H1 (cell line): ENCODE measurements around the gene FRAT2. TPM values are rescaled to one million over a fixed set of nuclear protein-coding genes. Genes with fewer than 3 reads are reported as not detected.

ENCODE experiments used
- CTCF ChIA-PET: fragments of 300-600 bp; sonication (Branson Sonifier 250); formaldehyde crosslinking; loops from one replicate; lab custom pipeline; 2021; ENCODE audit not compliant: partially characterized antibody; lab: Charles Lee
- POLR2A ChIA-PET: fragments of 300-600 bp; sonication (Branson Sonifier 250); formaldehyde crosslinking; loops from one replicate; lab custom pipeline; 2021; ENCODE audit warnings: inconsistent platforms; ENCODE audit not compliant: partially characterized antibody; lab: Charles Lee
- DNase-seq, 2 experiments: peaks; one replicate each; pipeline versions ENCODE4 v3.0.0 to v3.0.0-alpha.2; 2010 to 2022; ENCODE audit warnings: low spot score in 2 of 2, low read depth in 1 of 2, mixed read lengths in 1 of 2
- FAIRE-seq: peaks from 2 replicates; lab custom pipeline; 2011; peaks lifted over from hg19 to GRCh38; lab: Jason Lieb, UNC
- H2AFZ ChIP-seq: 2 replicates; pipeline ENCODE4 v1.8.1; 2012; ENCODE audit warnings: low read length, inconsistent platforms
- H2AK5ac ChIP-seq: 2 replicates; pipeline ENCODE4 v1.6.1; 2013; ENCODE audit warnings: low read depth, low read length
- H2BK120ac ChIP-seq: replicated peaks from 2 replicates; pipeline ENCODE3; 2013; ENCODE audit warnings: low read depth, low read length, inconsistent platforms
- H2BK12ac ChIP-seq: 2 replicates; pipeline ENCODE4 v1.6.1; 2013; ENCODE audit warnings: low read depth, low read length
- H2BK15ac ChIP-seq: 2 replicates; pipeline ENCODE4 v1.6.1; 2013; ENCODE audit warnings: low read length
- H2BK20ac ChIP-seq: 2 replicates; pipeline ENCODE4 v1.6.1; 2013; ENCODE audit warnings: low read length
- H2BK5ac ChIP-seq: 2 replicates; pipeline ENCODE4 v1.6.1; 2013; ENCODE audit warnings: low read depth, low read length
- H3K14ac ChIP-seq: 2 replicates; pipeline ENCODE4 v1.6.1; 2013; ENCODE audit warnings: inconsistent platforms; ENCODE audit not compliant: insufficient read length
- H3K18ac ChIP-seq: 2 replicates; pipeline ENCODE4 v1.6.1; 2013; ENCODE audit warnings: low read length; ENCODE audit errors: extremely low read depth
- H3K23ac ChIP-seq: 2 replicates; pipeline ENCODE4 v1.6.1; 2013; ENCODE audit warnings: inconsistent platforms; ENCODE audit not compliant: insufficient read length
- H3K23me2 ChIP-seq: 2 replicates; pipeline ENCODE4 v1.6.1; 2013; ENCODE audit warnings: low read depth, low read length
- H3K27ac ChIP-seq: 2 replicates; pipeline ENCODE4 v1.6.1; 2011; ENCODE audit warnings: low read depth, low read length, inconsistent platforms
- H3K27me3 ChIP-seq, 4 experiments: replicated peaks in 1 of 4; 1 replicate in 1 of 4; 2 replicates in 3 of 4; pipeline versions ENCODE4 v1.6.1 to v1.8.1; 2011 to 2013; ENCODE audit warnings: low read length in 3 of 4, mild to moderate bottlenecking in 3 of 4, inconsistent platforms in 2 of 4, mixed read lengths in 2 of 4, moderate library complexity in 1 of 4; ENCODE audit not compliant: control insufficient read depth in 3 of 4, insufficient read depth in 3 of 4; ENCODE audit errors: extremely low read depth in 1 of 4
- H3K36me3 ChIP-seq, 4 experiments: 2 replicates each; pipeline versions ENCODE4 v1.6.1 to v1.8.1; 2011 to 2013; ENCODE audit warnings: mild to moderate bottlenecking in 4 of 4, low read length in 3 of 4, moderate library complexity in 2 of 4, control low read depth in 1 of 4, inconsistent platforms in 1 of 4; ENCODE audit not compliant: insufficient read depth in 4 of 4, control insufficient read depth in 2 of 4
- H3K4ac ChIP-seq: replicated peaks from 2 replicates; pipeline ENCODE3; 2013; ENCODE audit warnings: low read length, low read depth, mixed read lengths, inconsistent platforms; ENCODE audit not compliant: insufficient read length
- H3K4me1 ChIP-seq, 4 experiments: replicated peaks in 1 of 4; 1 replicate in 1 of 4; 2 replicates in 3 of 4; pipeline versions ENCODE4 v1.6.1 to v1.8.1; 2011 to 2013; ENCODE audit warnings: low read length in 3 of 4, inconsistent platforms in 2 of 4, mixed read lengths in 1 of 4; ENCODE audit not compliant: insufficient read depth in 4 of 4, control insufficient read depth in 3 of 4
- H3K4me2 ChIP-seq, 2 experiments: 2 replicates each; pipeline versions ENCODE4 v1.6.1 to v1.8.1; 2011 to 2013; ENCODE audit warnings: low read depth in 2 of 2, low read length in 2 of 2, control low read depth in 1 of 2, inconsistent platforms in 1 of 2, mild to moderate bottlenecking in 1 of 2; ENCODE audit not compliant: insufficient read depth in 1 of 2
- H3K4me3 ChIP-seq, 4 experiments: fragments of 200-600, 300-600 bp in 1 of 4; sonication (generic), shearing (Covaris generic), sonication (Bioruptor Twin) in 1 of 4; 2 replicates each; pipeline versions ENCODE4 v1.5.1 to v1.8.1; 2011 to 2016; ENCODE audit warnings: low read length in 4 of 4, low read depth in 3 of 4, control low read depth in 2 of 4, inconsistent platforms in 2 of 4, mild to moderate bottlenecking in 2 of 4, mixed read lengths in 1 of 4, moderate library complexity in 1 of 4; ENCODE audit not compliant: insufficient read depth in 2 of 4; ENCODE audit errors: extremely low read depth in 1 of 4
- H3K56ac ChIP-seq: replicated peaks from 2 replicates; pipeline ENCODE3; 2013; ENCODE audit warnings: low read depth, mild to moderate bottlenecking, mixed read lengths, low read length, inconsistent platforms; ENCODE audit not compliant: insufficient read length
- H3K79me1 ChIP-seq: 2 replicates; pipeline ENCODE4 v1.6.1; 2013; ENCODE audit warnings: low read depth, low read length, control low read depth
- H3K79me2 ChIP-seq, 2 experiments: 2 replicates each; pipeline versions ENCODE4 v1.6.1 to v1.8.1; 2012 to 2013; ENCODE audit warnings: low read length in 2 of 2, mild to moderate bottlenecking in 2 of 2, inconsistent platforms in 1 of 2; ENCODE audit not compliant: insufficient read depth in 2 of 2, control insufficient read depth in 1 of 2
- H3K9ac ChIP-seq, 4 experiments: replicated peaks in 1 of 4; 1 replicate in 1 of 4; 2 replicates in 3 of 4; pipeline versions ENCODE4 v1.6.1 to v1.8.1; 2011 to 2013; ENCODE audit warnings: low read depth in 3 of 4, low read length in 3 of 4, control low read depth in 2 of 4, mild to moderate bottlenecking in 2 of 4, moderate library complexity in 2 of 4, inconsistent platforms in 1 of 4; ENCODE audit errors: extremely low read depth in 1 of 4
- H3K9me3 ChIP-seq, 2 experiments: 2 replicates each; pipeline versions ENCODE4 v1.6.1 to v1.8.1; 2012 to 2013; ENCODE audit warnings: mild to moderate bottlenecking in 2 of 2, moderate library complexity in 2 of 2, control low read depth in 1 of 2, inconsistent platforms in 1 of 2, low read depth in 1 of 2, low read length in 1 of 2, mixed read lengths in 1 of 2; ENCODE audit not compliant: insufficient read depth in 2 of 2
- H4K20me1 ChIP-seq, 2 experiments: replicated peaks in 1 of 2; 2 replicates each; pipeline versions ENCODE3 to v1.8.1; 2011 to 2013; ENCODE audit warnings: inconsistent platforms in 2 of 2, low read length in 2 of 2, mild to moderate bottlenecking in 1 of 2; ENCODE audit not compliant: insufficient read depth in 2 of 2, control insufficient read depth in 1 of 2
- H4K5ac ChIP-seq: 2 replicates; pipeline ENCODE4 v1.6.1; 2013; ENCODE audit warnings: low read length, low read depth, mixed read lengths, inconsistent platforms; ENCODE audit not compliant: insufficient read length
- H4K8ac ChIP-seq: 2 replicates; pipeline ENCODE4 v1.8.0; 2013; ENCODE audit warnings: mild to moderate bottlenecking, moderate library complexity, low read length, inconsistent platforms; ENCODE audit not compliant: insufficient read depth; ENCODE audit errors: extremely low read depth
- H4K91ac ChIP-seq: replicated peaks from 2 replicates; pipeline ENCODE3; 2013; ENCODE audit warnings: low read length, mixed read lengths, inconsistent platforms; ENCODE audit not compliant: insufficient read length
- ATF3 ChIP-seq: IDR thresholded peaks from 2 replicates; pipeline ENCODE4 v1.6.1; 2011; ENCODE audit warnings: low read depth, mild to moderate bottlenecking, low read length; ENCODE audit not compliant: insufficient read depth
- CTBP2 ChIP-seq: IDR thresholded peaks from 2 replicates; pipeline ENCODE4 v1.7.0; 2011; ENCODE audit warnings: borderline replicate concordance, mild to moderate bottlenecking, moderate library complexity, mixed read lengths, low read length; ENCODE audit not compliant: insufficient read depth, insufficient read length
- GTF2F1 ChIP-seq: IDR thresholded peaks from 2 replicates; pipeline ENCODE4 v1.6.1; 2012; ENCODE audit warnings: low read depth, low read length, improper control_type of control experiment, borderline replicate concordance
- NRF1 ChIP-seq: IDR thresholded peaks from 2 replicates; pipeline ENCODE4 v1.6.1; 2011; ENCODE audit warnings: mild to moderate bottlenecking, low read depth, low read length, improper control_type of control experiment
- POU5F1 ChIP-seq: IDR thresholded peaks from 2 replicates; pipeline ENCODE4 v1.6.1; 2011; ENCODE audit warnings: low read depth, mild to moderate bottlenecking, low read length, moderate library complexity
- RNF2 ChIP-seq: fragments of 200-900, 300-1000 bp; sonication (generic); IDR thresholded peaks from 2 replicates; pipeline ENCODE4 v1.7.1; 2016; ENCODE audit warnings: borderline replicate concordance, low read depth, mild to moderate bottlenecking, antibody characterized with exemption, low read length; ENCODE audit not compliant: poor library complexity, severe bottlenecking; ENCODE audit errors: missing control alignments
- RXRA ChIP-seq: IDR thresholded peaks from 2 replicates; pipeline ENCODE4 v1.6.1; 2011; ENCODE audit warnings: low read depth, mild to moderate bottlenecking, low read length, moderate library complexity; ENCODE audit not compliant: insufficient read depth
- SIN3A ChIP-seq, 2 experiments: IDR thresholded peaks in 1 of 2; conservative IDR thresholded peaks in 1 of 2; 2 replicates each; pipeline ENCODE4 v1.6.1; 2011 to 2012; ENCODE audit warnings: low read length in 2 of 2, improper control_type of control experiment in 1 of 2, low read depth in 1 of 2, mild to moderate bottlenecking in 1 of 2
- SUZ12 ChIP-seq: fragments of 200-600 bp; sonication (generic); IDR thresholded peaks from 2 replicates; pipeline ENCODE4 v1.6.1; 2012; ENCODE audit warnings: mild to moderate bottlenecking, inconsistent platforms, low read length, moderate library complexity, mixed read lengths
- TAF1 ChIP-seq: IDR thresholded peaks from 2 replicates; pipeline ENCODE4 v1.6.1; 2011; ENCODE audit warnings: mild to moderate bottlenecking, low read depth, low read length
- ZNF274 ChIP-seq: IDR thresholded peaks from 2 replicates; pipeline ENCODE4 v1.7.0; 2012; ENCODE audit warnings: low read length, borderline replicate concordance; ENCODE audit errors: extremely low read depth
- WGBS, 2 experiments: shearing (Covaris generic) in 1 of 2; methylation state at CpG; one replicate each; pipeline versions ENCODE4 v1.1.6 to v1.1.7; 2013 to 2015; ENCODE audit warnings: low lambda C conversion rate in 2 of 2, mixed read lengths in 2 of 2, inconsistent platforms in 1 of 2, low coverage in 1 of 2, missing lambda C conversion rate in 1 of 2; ENCODE audit not compliant: insufficient replicate concordance in 2 of 2, insufficient coverage in 1 of 2, insufficient read length in 1 of 2; ENCODE audit errors: extremely low coverage in 1 of 2, missing lambda C conversion rate in 1 of 2; 5-methylcytosine and 5-hydroxymethylcytosine counted together
- polyA plus RNA-seq, 7 experiments: library from polyadenylated mRNA; depleted of rRNA in 3 of 7; stranded (reverse) in 5 of 7; unstranded in 2 of 7; fragments of >200 nt in 5 of 7; fragments of 200-250 nt in 2 of 7; gene quantifications; 1 replicate in 5 of 7; 2 replicates in 1 of 7; 4 replicates in 1 of 7; pipeline versions ENCODE4 v1.2.1 to v1.2.3, GENCODE V29; 2011 to 2013; ENCODE audit warnings: missing spikeins in 2 of 7, mixed read lengths in 2 of 7
- total RNA-seq: library from RNA; stranded (reverse); fragmentation: NEBNext Ultra II Directional; extraction: Animal tissue kit (Norgen Biotek cat#: 25700); gene quantifications from 2 replicates; pipeline ENCODE4 v1.2.1, GENCODE V29; 2021

Gene FRAT2
- total and polyA plus RNA-seq, 2 of the 8 experiments (the other 6 are each of a cell fraction or from before 2014, with no cell fraction given), result 47.4 to 83.0 TPM

- H3K79me2 ChIP-seq, result no peaks in the 10 kb centered on the region
- no peak for FAIRE-seq
These were observed 38.9 kb upstream of the FRAT2 start for GRCh38 chr10:97373456-97373855.

More at GRCh38 chr10:97373456-97373855, 38.9 kb upstream of the FRAT2 start:
- Histone ChIP-seq H3K9me3 (no peaks in the 10 kb centered on the region), H3K4me3 (no peak overlapping the region), H2AFZ (no peak overlapping the region), H4K8ac (no peak overlapping the region), H3K4ac (no peak overlapping the region)
- TF ChIP-seq CTBP2, result no peak
- TF ChIP-seq RXRA, result no peak
- TF ChIP-seq GTF2F1, result no peak
- no peak for TF ChIP-seq TAF1
- TF ChIP-seq SIN3A (conservative IDR thresholded peaks at IDR 0.05 in 1 of 2, IDR thresholded peaks at IDR 0.05 in 1 of 2; ENCODE audit: low read depth in 1 of 2, low read length in 2 of 2), result no peak
- TF ChIP-seq ATF3, result no peak
- no peak for TF ChIP-seq NRF1
- no peak for TF ChIP-seq RNF2
- TF ChIP-seq POU5F1, result no peak
- TF ChIP-seq SUZ12, result no peak
- TF ChIP-seq ZNF274, result no peak
- TF ChIP-seq, all 59 proteins: peak for 0
- H3K4me1 ChIP-seq, result no peaks in the 10 kb centered on the region
- H4K5ac ChIP-seq, result no peak overlapping the region
- no peak overlapping the region; the same call in 1 of the 2 replicates for H3K27ac ChIP-seq
- H2BK120ac ChIP-seq, result no peak overlapping the region
- H3K18ac ChIP-seq, result no peak overlapping the region
- no peak overlapping the region for H3K23ac ChIP-seq
- WGBS, 2 experiments, result 94% methylated on average over 10 of the region's 10 CpGs; no CpG with 5 or more reads in 1 of the 2 experiments
- H3K14ac ChIP-seq, result no peak overlapping the region
- no peaks in the 10 kb centered on the region for H3K27me3 ChIP-seq
- CTCF ChIA-PET, result no interaction called here
- H2BK20ac ChIP-seq, result no peak overlapping the region
- no peak overlapping the region for H2BK15ac ChIP-seq
- no peak overlapping the region for H2BK5ac ChIP-seq
- POLR2A ChIA-PET, result interaction anchor here (1.1 kb wide), 1 partner anchor 23 kb away, joined by 3 read pairs; no protein-coding TSS in a partner anchor
- H3K36me3 ChIP-seq, result peaks cover 29 to 64% (median 55%) of the 10 kb centered on the region in 4 experiments; a peak in 6 of 8 replicates
- H4K91ac ChIP-seq, result no peak overlapping the region
- no peak overlapping the region for H2BK12ac ChIP-seq
- H4K20me1 ChIP-seq, result peaks cover 0 to 12% of the 10 kb centered on the region in 2 experiments
- H3K56ac ChIP-seq, result no peak overlapping the region
- no peaks in the 10 kb centered on the region for H3K23me2 ChIP-seq
- no peak overlapping the region for H2AK5ac ChIP-seq
- no peak overlapping the region for H3K4me2 ChIP-seq
- H3K9ac ChIP-seq, result no peak overlapping the region
- H3K79me1 ChIP-seq, result no peaks in the 10 kb centered on the region; the same call in 1 of the 2 replicates
- no peak for DNase-seq
